Esophagus mucosa (tissue), 1 donor: Measurements from ENCODE around the gene LPCAT3. TPM values are rescaled to one million over a fixed set of nuclear protein-coding genes. Genes with fewer than 3 reads are reported as not detected.
"Not testable (repeated sequence)": the region's sequence is repeated elsewhere in the genome, so short reads cannot be mapped to it uniquely, and the experiment has no call there.

ENCODE experiments used
- ATAC-seq: fragments of 200-7000 bp; cut with Tn5 transposase; one replicate; pipeline ENCODE4 v1.9.1; 2020
- total RNA-seq: library from RNA; stranded (reverse); gene quantifications from one replicate; pipeline ENCODE4 v1.2.4, GENCODE V29; 2023
- donor health status: DM: yes; HTN: yes; CAD: no.

LPCAT3 gene
- total RNA-seq, 1 donor from 2014 or later, result 40.3 TPM

GRCh38 chr12:7035463-7035862, 17.2 kb upstream of the LPCAT3 start:
- ATAC-seq, result no peak

- ATAC-seq, result no peak
Measured at GRCh38 chr12:7034464-7034863, 16.2 kb upstream of the LPCAT3 start.

GRCh38 chr12:7032990-7033389, 14.7 kb upstream of the LPCAT3 start:
- no peak for ATAC-seq

GRCh38 chr12:7031306-7031705, 13.0 kb upstream of the LPCAT3 start:
- ATAC-seq, result no peak

- no peak for ATAC-seq
Measured at GRCh38 chr12:7026854-7027253, 8.6 kb upstream of the LPCAT3 start.

- no peak for ATAC-seq
Measured at GRCh38 chr12:7023114-7023513, 4.8 kb upstream of the LPCAT3 start.

GRCh38 chr12:7021956-7022355, 3.7 kb upstream of the LPCAT3 start:
- no peak for ATAC-seq

- no peak for ATAC-seq
Measured at GRCh38 chr12:7019043-7019569, 830 bp upstream of the LPCAT3 start.

GRCh38 chr12:7017870-7018349, 366 bp downstream of the LPCAT3 start:
- peak; percentile 3 for ATAC-seq

- no peak for ATAC-seq
Measured at GRCh38 chr12:7016958-7017571, 1.2 kb downstream of the LPCAT3 start.

- ATAC-seq, result no peak
Measured at GRCh38 chr12:7015555-7016370, 2.5 kb downstream of the LPCAT3 start.

- no peak for ATAC-seq
Measured at GRCh38 chr12:7013101-7013500, 5.2 kb downstream of the LPCAT3 start.

GRCh38 chr12:7012024-7012607, 6.2 kb downstream of the LPCAT3 start:
- no peak for ATAC-seq

- not testable (repeated sequence) for ATAC-seq
Measured at GRCh38 chr12:7011398-7011797, 6.9 kb downstream of the LPCAT3 start.

- no peak for ATAC-seq
Measured at GRCh38 chr12:7009512-7009911, 8.8 kb downstream of the LPCAT3 start.

GRCh38 chr12:7008864-7009263, 9.4 kb downstream of the LPCAT3 start:
- no peak for ATAC-seq

- ATAC-seq, result no peak
Measured at GRCh38 chr12:7006639-7007038, 11.6 kb downstream of the LPCAT3 start.

GRCh38 chr12:7005311-7005710, 13.0 kb downstream of the LPCAT3 start:
- ATAC-seq, result no peak

- no peak for ATAC-seq
Measured at GRCh38 chr12:7004840-7005239, 13.4 kb downstream of the LPCAT3 start.

GRCh38 chr12:7004287-7004803, 13.9 kb downstream of the LPCAT3 start:
- ATAC-seq, result no peak

GRCh38 chr12:7001921-7002591, 16.2 kb downstream of the LPCAT3 start:
- no peak for ATAC-seq

- peak; percentile 83 for ATAC-seq
Measured at GRCh38 chr12:6998715-6999451, 19.4 kb downstream of the LPCAT3 start.
